Liver (tissue), 9 donors: ENCODE measurements around the gene GTPBP2. TPM values are rescaled to one million over a fixed set of nuclear protein-coding genes. Genes with fewer than 3 reads are reported as not detected.
A peak's percentile ranks its signal among the peaks of the same experiment; 100 is the strongest.

Source experiments
- DNase-seq: peaks from one replicate; pipeline ENCODE4 v3.0.0-alpha.2; 2017; ENCODE audit warnings: low spot score
- H3K27ac ChIP-seq, 2 donors: one replicate each; pipeline ENCODE4 v1.7.0; 2013; ENCODE audit warnings: inconsistent platforms in 2 of 2, low read length in 2 of 2, control low read depth in 1 of 2, low read depth in 1 of 2, mild to moderate bottlenecking in 1 of 2
- H3K27me3 ChIP-seq, 4 donors: one replicate each; pipeline versions ENCODE4 v1.6.1 to v1.7.0; 2013; ENCODE audit warnings: low read length in 3 of 4, inconsistent platforms in 1 of 4, mild to moderate bottlenecking in 1 of 4, moderate library complexity in 1 of 4; ENCODE audit not compliant: control insufficient read depth in 4 of 4, insufficient read depth in 4 of 4
- H3K36me3 ChIP-seq, 4 donors: one replicate each; pipeline versions ENCODE4 v1.6.1 to v1.7.0; 2013; ENCODE audit warnings: low read length in 3 of 4, mild to moderate bottlenecking in 3 of 4, low read depth in 1 of 4, moderate library complexity in 1 of 4; ENCODE audit not compliant: control insufficient read depth in 4 of 4, insufficient read depth in 3 of 4
- H3K4me1 ChIP-seq, 4 donors: one replicate each; pipeline versions ENCODE4 v1.6.1 to v1.7.0; 2013; ENCODE audit warnings: low read length in 3 of 4, mild to moderate bottlenecking in 3 of 4, moderate library complexity in 1 of 4; ENCODE audit not compliant: control insufficient read depth in 4 of 4, insufficient read depth in 4 of 4
- H3K4me3 ChIP-seq, 3 donors: one replicate each; pipeline versions ENCODE4 v1.6.1 to v1.7.0; 2013; ENCODE audit warnings: low read length in 3 of 3, control low read depth in 1 of 3, low read depth in 1 of 3, mild to moderate bottlenecking in 1 of 3
- H3K9ac ChIP-seq, 2 donors: one replicate each; pipeline ENCODE4 v1.7.0; 2013; ENCODE audit warnings: low read length in 2 of 2, mild to moderate bottlenecking in 2 of 2, moderate library complexity in 2 of 2, control low read depth in 1 of 2, low read depth in 1 of 2
- H3K9me3 ChIP-seq, 4 donors: one replicate each; pipeline versions ENCODE4 v1.6.1 to v1.7.0; 2013; ENCODE audit warnings: low read length in 3 of 4; ENCODE audit not compliant: control insufficient read depth in 4 of 4
- ATF3 ChIP-seq: IDR thresholded peaks from 2 replicates; pipeline ENCODE4 v1.6.1; 2016; ENCODE audit warnings: antibody characterized with exemption
- CTCF ChIP-seq: fragments of 150-350 bp; IDR thresholded peaks from 2 replicates; pipeline ENCODE4 v1.5.1; 2017; ENCODE audit warnings: improper control_type of control experiment, low read depth, low read length; ENCODE audit not compliant: missing input control
- EGR1 ChIP-seq, 2 donors: IDR thresholded peaks; 2 replicates each; pipeline ENCODE4 v1.6.1; 2016 to 2018; ENCODE audit warnings: antibody characterized with exemption in 2 of 2, low read depth in 2 of 2
- FOXA1 ChIP-seq: IDR thresholded peaks from 2 replicates; pipeline ENCODE4 v1.6.1; 2016; ENCODE audit warnings: antibody characterized with exemption
- FOXA2 ChIP-seq: IDR thresholded peaks from 2 replicates; pipeline ENCODE4 v1.6.1; 2016; ENCODE audit warnings: antibody characterized with exemption
- GABPA ChIP-seq, 2 donors: IDR thresholded peaks in 1 of 2; conservative IDR thresholded peaks in 1 of 2; 2 replicates each; pipeline ENCODE4 v1.6.1; 2016; ENCODE audit warnings: antibody characterized with exemption in 2 of 2, mild to moderate bottlenecking in 1 of 2, moderate library complexity in 1 of 2
- HNF4A ChIP-seq, 2 donors: conservative IDR thresholded peaks; 2 replicates each; pipeline ENCODE4 v1.6.1; 2016; ENCODE audit warnings: antibody characterized with exemption in 2 of 2, mild to moderate bottlenecking in 2 of 2
- HNF4G ChIP-seq: IDR thresholded peaks from 2 replicates; pipeline ENCODE4 v1.6.1; 2016; ENCODE audit warnings: antibody characterized with exemption
- JUND ChIP-seq, 2 donors: IDR thresholded peaks; 2 replicates each; pipeline ENCODE4 v1.6.1; 2016; ENCODE audit warnings: antibody characterized with exemption in 2 of 2
- MAX ChIP-seq: IDR thresholded peaks from 2 replicates; pipeline ENCODE4 v1.6.1; 2016; ENCODE audit warnings: antibody characterized with exemption
- NR2F2 ChIP-seq: IDR thresholded peaks from 2 replicates; pipeline ENCODE4 v1.6.1; 2016; ENCODE audit warnings: antibody characterized with exemption
- RAD21 ChIP-seq, 2 donors: IDR thresholded peaks; 2 replicates each; pipeline ENCODE4 v1.6.1; 2016; ENCODE audit warnings: antibody characterized with exemption in 2 of 2, mild to moderate bottlenecking in 2 of 2
- REST ChIP-seq: IDR thresholded peaks from 2 replicates; pipeline ENCODE4 v1.6.1; 2016; ENCODE audit warnings: antibody characterized with exemption, mild to moderate bottlenecking
- RXRA ChIP-seq, 2 donors: IDR thresholded peaks; 2 replicates each; pipeline ENCODE4 v1.6.1; 2017 to 2018; ENCODE audit warnings: antibody characterized with exemption in 2 of 2, mild to moderate bottlenecking in 1 of 2
- SP1 ChIP-seq: IDR thresholded peaks from 2 replicates; pipeline ENCODE4 v1.6.1; 2018; ENCODE audit warnings: antibody characterized with exemption, mild to moderate bottlenecking
- TAF1 ChIP-seq: conservative IDR thresholded peaks from 2 replicates; pipeline ENCODE4 v1.6.1; 2016; ENCODE audit warnings: antibody characterized with exemption, mild to moderate bottlenecking
- YY1 ChIP-seq: IDR thresholded peaks from 2 replicates; pipeline ENCODE4 v1.6.1; 2016; ENCODE audit warnings: antibody characterized with exemption, mild to moderate bottlenecking
- ZBTB33 ChIP-seq: IDR thresholded peaks from 2 replicates; pipeline ENCODE4 v1.6.1; 2016; ENCODE audit warnings: antibody characterized with exemption
- WGBS: extraction: QIAGEN DNeasy Blood & Tissue Kit; methylation state at CpG from one replicate; pipeline ENCODE4 v1.1.7; 2013; 5-methylcytosine and 5-hydroxymethylcytosine counted together
- polyA plus RNA-seq, 2 donors: library from polyadenylated mRNA; stranded (reverse) in 1 of 2; unstranded in 1 of 2; fragments of 200-250 nt in 1 of 2; fragments of >200 nt in 1 of 2; fragmentation: Nextera tagmentation in 1 of 2; extraction: Ambion mirVana in 1 of 2; gene quantifications; one replicate each; pipeline versions ENCODE4 v1.2.1 to v1.2.3, GENCODE V29; 2013 to 2015
- total RNA-seq, 2 donors: library from RNA; depleted of rRNA; stranded (reverse); fragments of >200 nt; gene quantifications; one replicate each; pipeline ENCODE4 v1.2.3, GENCODE V29; 2014
- donor health status: healthy.
- donor health status: healthy.
- donor health status: healthy.
- donor health status: healthy.
- donor health status: healthy.

GTPBP2 gene
- total and polyA plus RNA-seq, 4 donors, result 7.9 to 69.1 (median 16.1) TPM

- Histone ChIP-seq H3K4me3 (no peak overlapping the region), H3K27ac (no peak overlapping the region), H3K9ac (no peak overlapping the region), H3K27me3 (no peaks in the 10 kb centered on the region), H3K4me1 (no peaks in the 10 kb centered on the region), H3K9me3 (no peaks in the 10 kb centered on the region), H3K36me3 (peaks cover 6 to 20% (median 15%) of the 10 kb centered on the region in 4 donors)
- 69% methylated on average over 1 of the region's 1 CpG for WGBS
- no peak for TF ChIP-seq RAD21 (IDR thresholded peaks at IDR 0.05)
- TF ChIP-seq YY1, result no peak
- no peak for TF ChIP-seq TAF1
- TF ChIP-seq GABPA (IDR thresholded peaks at IDR 0.05 in 1 of 2, conservative IDR thresholded peaks at IDR 0.05 in 1 of 2), result no peak
- TF ChIP-seq FOXA1, result no peak
- no peak for TF ChIP-seq MAX
- TF ChIP-seq NR2F2, result no peak
- no peak for TF ChIP-seq SP1
- no peak for TF ChIP-seq ATF3
- TF ChIP-seq JUND (IDR thresholded peaks at IDR 0.05), result no peak
- TF ChIP-seq RXRA (IDR thresholded peaks at IDR 0.05), result no peak
- no peak for TF ChIP-seq HNF4A (conservative IDR thresholded peaks at IDR 0.05)
- TF ChIP-seq CTCF, result no peak
- no peak for TF ChIP-seq FOXA2
- TF ChIP-seq REST, result no peak
- no peak for TF ChIP-seq ZBTB33
- TF ChIP-seq HNF4G, result no peak
- no peak for DNase-seq
Observed at GRCh38 chr6:43608807-43609206, 20.3 kb downstream of the GTPBP2 start.

- Histone ChIP-seq H3K4me1 (no peaks in the 10 kb centered on the region), H3K4me3 (no peak overlapping the region), H3K27ac (no peak overlapping the region), H3K9me3 (no peaks in the 10 kb centered on the region), H3K9ac (no peak overlapping the region), H3K27me3 (no peaks in the 10 kb centered on the region), H3K36me3 (peaks cover 4 to 16% (median 13%) of the 10 kb centered on the region in 4 donors)
- peak; percentile 75 for DNase-seq
- WGBS, result 9% methylated on average over 5 of the region's 5 CpGs
- peak; percentile 76 for TF ChIP-seq CTCF
- TF ChIP-seq MAX, result no peak
- no peak for TF ChIP-seq HNF4A (conservative IDR thresholded peaks at IDR 0.05)
- TF ChIP-seq EGR1 (IDR thresholded peaks at IDR 0.05; ENCODE audit: low read depth in 2 of 2), result no peak
- TF ChIP-seq RXRA (IDR thresholded peaks at IDR 0.05), result no peak
- TF ChIP-seq REST, result no peak
Observed at GRCh38 chr6:43608310-43608763, 20.7 kb downstream of the GTPBP2 start.
